Esophagus (tissue), 2 donors: ENCODE data around the gene VWA1. TPM values are rescaled to one million over a fixed set of nuclear protein-coding genes. Genes with fewer than 3 reads are reported as not detected.
"Not testable (repeated sequence)": the region's sequence is repeated elsewhere in the genome, so short reads cannot be mapped to it uniquely, and the experiment has no call there.

Experiments used
- H3K27ac ChIP-seq, 2 donors: one replicate each; pipeline ENCODE4 v1.5.1; 2013; ENCODE audit warnings: low read depth in 2 of 2, mild to moderate bottlenecking in 2 of 2, inconsistent platforms in 1 of 2, low read length in 1 of 2, moderate library complexity in 1 of 2
- H3K27me3 ChIP-seq, 2 donors: one replicate each; pipeline ENCODE4 v1.6.1; 2013; ENCODE audit warnings: low read length in 2 of 2, control low read depth in 1 of 2, mild to moderate bottlenecking in 1 of 2; ENCODE audit not compliant: insufficient read depth in 2 of 2, control insufficient read depth in 1 of 2
- H3K36me3 ChIP-seq, 2 donors: one replicate each; pipeline ENCODE4 v1.6.1; 2013; ENCODE audit warnings: low read length in 1 of 2; ENCODE audit not compliant: control insufficient read depth in 2 of 2, insufficient read depth in 2 of 2
- H3K4me1 ChIP-seq, 2 donors: one replicate each; pipeline ENCODE4 v1.6.1; 2013; ENCODE audit warnings: low read length in 1 of 2; ENCODE audit not compliant: control insufficient read depth in 2 of 2, insufficient read depth in 2 of 2
- H3K4me3 ChIP-seq, 2 donors: one replicate each; pipeline ENCODE4 v1.5.1; 2013; ENCODE audit warnings: low read length in 2 of 2, mild to moderate bottlenecking in 2 of 2, low read depth in 1 of 2, moderate library complexity in 1 of 2
- H3K9me3 ChIP-seq, 2 donors: one replicate each; pipeline ENCODE4 v1.6.1; 2013; ENCODE audit warnings: mild to moderate bottlenecking in 2 of 2, low read depth in 1 of 2, low read length in 1 of 2, moderate library complexity in 1 of 2; ENCODE audit not compliant: control insufficient read depth in 2 of 2, insufficient read depth in 1 of 2
- WGBS, 2 donors: extraction: QIAGEN DNeasy Blood & Tissue Kit; methylation state at CpG; one replicate each; pipeline ENCODE4 v1.1.7; 2013; 5-methylcytosine and 5-hydroxymethylcytosine counted together
- polyA plus RNA-seq, 2 donors: library from polyadenylated mRNA; stranded (reverse); fragments of 200-250 nt; gene quantifications; one replicate each; pipeline ENCODE4 v1.2.3, GENCODE V29; 2013
- donor health status: healthy with polysubstance abuse.
- donor health status: Bipolar disorder and iron deficiency.

The VWA1 gene
- polyA plus RNA-seq, 2 donors = 21.0 to 21.4 TPM

DNA sequence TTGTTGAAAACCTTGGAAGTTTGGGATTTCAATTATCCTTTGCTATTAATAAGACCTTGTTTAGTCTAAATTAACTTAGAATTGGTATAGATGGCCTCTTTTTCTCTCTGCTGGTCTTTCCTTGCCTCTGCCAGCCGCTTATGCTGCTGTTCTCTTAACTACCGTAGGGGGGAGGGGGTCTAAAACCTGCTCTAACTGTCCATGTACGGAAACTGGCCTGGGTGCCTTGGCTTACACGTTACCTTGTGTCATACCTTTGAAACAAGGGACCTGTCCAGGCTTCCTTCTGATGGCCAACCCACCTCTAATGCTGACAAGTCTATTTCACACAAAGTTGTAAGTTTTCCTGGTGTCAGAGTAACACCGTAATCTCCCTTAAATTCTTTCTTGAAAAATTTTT, 18.1 kb upstream of the VWA1 start:
- Histone ChIP-seq H3K27ac (peak overlapping the region; percentile 74 to 87), H3K4me1 (peaks cover 16 to 23% of the 10 kb centered on the region in 2 donors)
- H3K27me3 ChIP-seq, H3K36me3 ChIP-seq, H3K4me3 ChIP-seq, H3K9me3 ChIP-seq: not testable (repeated sequence)
- 49 to 58% methylated on average over 5 of the region's 5 CpGs for WGBS, 2 donors

DNA sequence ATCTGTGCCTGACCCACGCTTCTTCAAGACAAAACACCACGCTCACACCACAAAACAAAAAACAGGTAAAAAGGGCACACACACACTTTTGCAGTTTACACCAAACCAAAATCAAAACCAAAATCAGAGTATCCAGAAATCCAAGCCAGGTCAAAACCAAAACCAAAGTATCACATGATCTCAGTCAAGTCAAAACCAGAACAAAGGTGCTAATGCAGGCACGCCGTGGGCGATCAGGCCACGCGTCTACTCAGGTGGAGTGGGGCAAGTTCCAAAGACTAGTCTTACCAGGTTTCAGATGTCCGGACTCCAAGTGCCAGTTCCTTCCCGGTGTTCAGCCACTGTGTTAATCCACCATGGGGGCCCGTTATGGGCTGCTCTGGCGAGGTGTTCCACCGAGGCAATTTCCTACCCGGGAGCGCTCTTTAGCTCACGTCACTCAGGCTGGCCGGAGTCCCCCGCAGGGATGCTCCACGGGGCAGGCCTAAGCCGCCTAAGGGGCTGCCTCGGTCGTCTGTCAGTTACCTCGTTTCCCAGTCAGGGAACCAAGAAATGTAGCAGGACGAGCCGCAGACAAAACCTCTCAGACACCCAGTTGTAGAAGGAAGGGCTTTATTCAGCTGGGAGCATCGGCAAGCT, 17.5 kb upstream of the VWA1 start:
- H3K9me3 ChIP-seq, H3K27me3 ChIP-seq, H3K36me3 ChIP-seq, H3K4me3 ChIP-seq: not testable (repeated sequence)
- Histone ChIP-seq H3K27ac (peak overlapping the region; percentile 81 to 87), H3K4me1 (peaks cover 18 to 23% of the 10 kb centered on the region in 2 donors)
- 50 to 56% methylated on average over 25 of the region's 25 CpGs for WGBS, 2 donors

DNA sequence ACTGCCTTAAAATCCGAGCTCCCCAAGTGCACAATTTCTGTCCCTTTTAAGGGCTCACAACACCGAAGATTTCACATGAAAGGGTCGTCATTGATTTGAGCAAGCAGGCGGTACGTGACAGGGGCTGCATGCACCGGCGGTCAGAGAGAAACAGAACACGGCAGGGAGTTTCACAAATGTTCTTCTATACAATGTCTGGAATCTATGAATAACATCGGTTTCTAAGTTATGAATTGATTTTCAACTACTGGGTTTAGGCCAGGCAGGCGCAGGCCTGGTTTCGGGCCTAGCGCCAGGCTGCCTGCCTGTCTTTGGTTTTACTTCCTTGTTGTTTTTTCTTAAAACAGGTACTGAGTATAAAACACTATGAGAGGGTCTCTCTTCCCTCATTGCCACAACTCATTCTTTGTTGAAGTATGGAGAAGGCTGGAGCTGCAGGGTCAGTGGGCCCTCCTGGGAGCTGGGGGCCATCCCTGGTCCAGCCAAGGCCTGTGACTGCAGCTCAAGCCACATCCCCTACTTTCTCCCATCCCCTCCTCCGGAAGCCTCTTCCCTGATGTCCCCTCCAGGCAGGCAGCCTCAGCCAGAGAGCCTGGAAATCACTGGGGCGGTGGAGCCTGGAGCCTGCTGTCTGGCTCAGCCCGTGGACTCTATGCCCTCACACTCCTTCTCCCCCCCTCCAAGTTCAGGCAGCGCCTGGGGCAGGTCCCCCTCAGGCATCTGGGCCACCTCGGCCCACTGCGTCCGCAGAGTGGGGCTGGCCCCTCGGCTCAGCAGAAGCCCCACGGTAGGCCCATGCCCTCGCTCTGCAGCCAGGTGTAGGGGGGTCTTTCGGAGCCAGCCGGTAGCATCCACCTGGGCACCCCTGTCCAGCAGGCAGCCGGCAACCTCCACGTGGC, 16.8 kb upstream of the VWA1 start:
- no peaks in the 10 kb centered on the region for H3K9me3 ChIP-seq
- 60 to 68% methylated on average over 25 to 26 of the region's 26 CpGs for WGBS, 2 donors
- no peaks in the 10 kb centered on the region for H3K27me3 ChIP-seq
- no peaks in the 10 kb centered on the region for H3K36me3 ChIP-seq
- no peak overlapping the region for H3K4me3 ChIP-seq
- peaks cover 18 to 23% of the 10 kb centered on the region in 2 donors for H3K4me1 ChIP-seq
- H3K27ac ChIP-seq = peak overlapping the region; percentile 81 to 87

DNA sequence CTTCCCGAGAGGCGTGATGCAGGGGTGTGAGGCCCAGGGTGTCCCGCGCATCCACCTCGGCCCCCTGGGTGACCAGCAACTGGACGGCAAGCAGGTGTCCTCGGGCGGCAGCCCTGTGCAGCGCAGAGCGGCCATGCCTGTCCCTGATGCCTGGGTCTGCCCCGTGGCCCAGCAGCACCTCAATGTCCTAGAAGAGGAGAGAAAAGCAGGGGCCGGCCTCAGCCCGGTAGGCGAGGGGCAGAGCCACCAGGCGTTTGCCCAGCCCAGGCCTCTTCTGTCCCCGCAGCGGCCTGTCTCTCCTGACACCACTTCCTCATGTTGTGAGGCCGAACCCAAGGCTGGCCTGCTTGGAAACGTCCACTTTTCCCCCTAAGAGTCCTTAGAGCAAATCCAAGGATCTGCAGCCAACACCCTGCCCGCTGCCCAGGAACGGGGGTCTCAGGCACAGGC, 16.1 kb upstream of the VWA1 start:
- Histone ChIP-seq H3K27ac (peak overlapping the region; percentile 70 to 81), H3K27me3 (no peaks in the 10 kb centered on the region), H3K4me1 (peaks cover 18 to 23% of the 10 kb centered on the region in 2 donors), H3K4me3 (peak overlapping the region; percentile 45 to 62), H3K36me3 (no peaks in the 10 kb centered on the region), H3K9me3 (no peaks in the 10 kb centered on the region)
- WGBS, 2 donors = 74 to 76% methylated on average over 21 of the region's 21 CpGs

DNA sequence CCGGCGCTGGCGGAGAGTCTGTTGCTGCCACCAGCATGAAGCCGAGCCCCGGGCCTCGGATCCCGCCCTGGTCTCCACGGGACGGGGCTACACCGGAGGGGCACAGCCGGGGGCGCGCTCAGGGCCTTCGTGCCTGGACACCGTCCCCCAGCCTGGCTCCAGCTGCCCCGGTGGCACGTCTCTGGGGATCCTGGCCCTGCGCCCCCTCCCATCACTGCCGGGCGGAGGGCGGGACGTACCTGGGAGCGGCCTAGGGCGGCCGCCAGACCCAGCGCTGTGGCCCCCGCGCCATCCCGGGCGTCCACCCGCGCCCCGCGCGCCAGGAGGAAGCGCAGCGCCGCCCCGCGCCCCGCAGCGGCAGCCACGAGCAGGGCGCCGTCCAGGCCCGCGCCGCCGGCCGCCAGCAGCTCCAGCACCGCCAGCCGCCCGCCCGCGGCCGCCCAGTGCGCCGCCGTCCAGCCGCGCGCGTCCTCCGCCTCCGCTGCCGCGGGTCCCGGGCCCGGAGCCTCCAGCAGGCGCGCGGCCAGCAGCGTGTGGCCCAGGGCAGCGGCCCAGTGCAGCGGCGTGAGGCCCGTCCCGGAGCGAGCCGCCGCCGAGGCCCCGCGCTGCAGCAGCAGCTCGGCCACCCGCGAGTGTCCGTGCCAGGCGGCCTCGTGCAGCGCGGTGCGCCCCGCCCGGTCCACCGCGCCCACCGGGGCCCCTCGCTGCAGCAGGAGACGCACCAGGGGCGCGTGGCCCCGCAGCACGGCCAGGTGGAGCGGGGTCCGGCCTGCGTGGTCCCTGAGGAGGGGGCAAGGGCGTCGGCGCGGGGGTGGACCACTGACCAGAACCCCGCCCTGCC, 15.5 kb upstream of the VWA1 start:
- Histone ChIP-seq H3K27me3 (no peaks in the 10 kb centered on the region), H3K27ac (peak overlapping the region; percentile 70 to 81), H3K4me3 (peak overlapping the region; percentile 45 to 62), H3K9me3 (no peaks in the 10 kb centered on the region), H3K4me1 (peaks cover 18 to 23% of the 10 kb centered on the region in 2 donors), H3K36me3 (no peaks in the 10 kb centered on the region)
- WGBS, 2 donors = 8 to 14% methylated on average over 42 to 112 of the region's 112 CpGs

DNA sequence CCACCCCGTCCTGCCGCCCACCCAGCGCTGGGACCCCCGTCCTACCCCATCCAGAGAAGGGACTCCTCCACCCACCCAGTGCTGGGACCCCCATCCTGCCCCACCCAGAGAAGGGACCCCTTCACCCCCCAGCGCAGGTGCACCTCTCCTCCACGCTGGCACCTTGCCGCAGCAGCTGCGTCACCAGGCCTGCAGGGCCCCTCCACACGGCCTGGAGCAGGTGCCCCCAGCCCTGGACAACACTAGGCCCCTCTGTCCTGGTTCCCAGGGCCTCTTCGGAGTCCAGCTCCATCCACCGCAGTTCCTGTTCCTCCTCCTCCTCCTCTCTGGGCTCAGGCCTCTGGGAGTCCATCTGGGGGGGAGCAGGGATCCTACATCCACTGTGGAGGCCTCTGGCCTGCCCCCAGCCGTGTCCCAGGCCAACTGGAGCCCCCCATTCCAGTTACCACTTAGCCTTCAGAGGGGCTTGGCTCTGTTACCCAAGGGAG, 14.8 kb upstream of the VWA1 start:
- H3K27ac ChIP-seq = peak overlapping the region in 1 of 2 donors; percentile 73
- no peaks in the 10 kb centered on the region for H3K27me3 ChIP-seq
- 41 to 47% methylated on average over 10 to 12 of the region's 12 CpGs for WGBS, 2 donors

DNA sequence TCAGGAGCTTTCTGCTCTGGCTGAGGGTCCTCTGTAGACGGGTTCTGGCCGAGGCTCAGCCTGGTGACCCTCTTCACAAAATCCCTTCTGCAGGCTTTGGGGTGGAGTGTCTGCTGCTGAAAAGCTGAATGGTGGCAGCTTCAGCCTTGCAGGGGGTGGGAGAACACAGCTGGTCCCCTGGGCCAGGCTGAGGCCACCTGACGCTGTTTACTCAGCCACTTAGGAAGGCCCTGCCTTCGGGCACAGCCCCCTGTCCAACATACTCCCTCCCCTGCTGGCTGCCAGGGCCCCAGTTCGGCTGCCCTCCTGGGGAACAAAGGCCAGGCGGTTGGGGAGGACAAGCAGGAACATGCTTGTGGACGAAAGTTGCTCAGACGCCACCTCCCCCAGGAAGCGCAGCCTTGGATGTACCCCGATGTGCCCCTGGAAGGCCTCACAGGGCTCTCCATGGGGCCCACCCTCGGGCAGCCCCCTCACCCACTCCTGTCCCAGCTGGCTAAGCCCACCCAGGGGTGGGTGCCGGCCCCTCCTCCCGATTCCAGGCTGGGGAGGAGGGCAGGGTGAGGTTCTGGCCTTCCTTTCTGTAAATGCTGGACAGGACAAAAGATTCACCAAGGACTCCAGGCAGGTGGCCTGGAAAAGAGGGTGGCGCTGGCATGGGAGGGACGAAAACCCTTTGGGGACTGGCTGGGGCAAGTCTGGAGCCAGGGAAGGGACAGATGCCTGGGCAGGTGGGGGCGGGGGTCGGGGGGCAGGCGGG, 14.2 kb upstream of the VWA1 start, which contains the start of gene ANKRD65:
TSS of gene ANKRD65 (minus strand) at position 130 of the 760 bp plus-strand sequence. CDS start 271 bp downstream, outside the sequence.
- H3K4me3 ChIP-seq = peak within 1 kb of the TSS; percentile 45 to 62
- H3K9me3 ChIP-seq = no peaks in the 10 kb centered on the region
- WGBS, 2 donors = 50 to 58% methylated on average over 15 to 18 of the region's 18 CpGs
- no peaks in the 10 kb centered on the region for H3K36me3 ChIP-seq
- H3K27ac ChIP-seq = peak within 1 kb of the TSS; percentile 73 to 81
- H3K27me3 ChIP-seq = no peaks in the 10 kb centered on the region
- peaks cover 18 to 26% of the 10 kb centered on the region in 2 donors for H3K4me1 ChIP-seq

More for the DNA sequence above, 14.8 kb upstream of the VWA1 start:
- peak overlapping the region; percentile 45 to 62 for H3K4me3 ChIP-seq
- peaks cover 18 to 24% of the 10 kb centered on the region in 2 donors for H3K4me1 ChIP-seq
- no peaks in the 10 kb centered on the region for H3K36me3 ChIP-seq
- H3K9me3 ChIP-seq = no peaks in the 10 kb centered on the region

DNA sequence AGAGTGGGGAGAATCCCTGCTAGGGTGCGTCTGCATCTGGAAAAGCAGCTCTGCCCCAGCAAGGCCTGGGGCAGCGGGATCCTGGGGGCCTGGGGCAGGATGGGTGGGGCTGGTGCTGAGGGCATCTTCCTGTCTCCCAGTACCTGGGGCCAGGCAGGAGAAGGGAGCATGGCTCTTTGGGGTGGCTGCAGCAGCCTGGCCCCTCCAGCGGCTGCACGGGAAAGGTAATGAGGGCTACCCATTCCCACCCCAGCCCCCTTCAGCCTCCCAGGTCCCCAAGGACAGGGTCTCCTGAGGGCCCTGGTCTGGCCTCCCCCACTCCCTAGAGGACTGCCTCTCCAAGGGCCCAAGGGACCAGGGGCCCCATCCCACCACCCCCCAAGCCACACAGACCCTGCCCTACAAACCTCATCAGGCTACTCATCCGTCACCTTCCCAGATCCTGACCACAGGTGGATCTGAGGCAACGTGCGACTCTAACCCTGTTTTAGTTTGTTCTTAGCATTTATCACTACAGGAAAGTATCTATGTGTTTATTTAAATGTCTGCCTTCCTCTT, 13.5 kb upstream of the VWA1 start:
- peaks cover 20 to 26% of the 10 kb centered on the region in 2 donors for H3K4me1 ChIP-seq
- H3K36me3 ChIP-seq = no peaks in the 10 kb centered on the region
- no peaks in the 10 kb centered on the region for H3K27me3 ChIP-seq
- 76 to 83% methylated on average over 6 to 7 of the region's 7 CpGs for WGBS, 2 donors
- H3K4me3 ChIP-seq = no peak overlapping the region
- no peaks in the 10 kb centered on the region for H3K9me3 ChIP-seq
- peak overlapping the region in 1 of 2 donors; percentile 73 for H3K27ac ChIP-seq
